Activated naive CD4-positive, alpha-beta T cell (primary cell): ENCODE data around the gene ZNF177.
A peak's percentile ranks its signal among the peaks of the same experiment; 100 is the strongest.
"Not testable (repeated sequence)": the region's sequence is repeated elsewhere in the genome, so short reads cannot be mapped to it uniquely, and the experiment has no call there.

Experiments used
- DNase-seq, 4 experiments: peaks; one replicate each; lab custom pipeline; 2025; lab: John Stamatoyannopoulos, UW

ZNF177 gene

DNA sequence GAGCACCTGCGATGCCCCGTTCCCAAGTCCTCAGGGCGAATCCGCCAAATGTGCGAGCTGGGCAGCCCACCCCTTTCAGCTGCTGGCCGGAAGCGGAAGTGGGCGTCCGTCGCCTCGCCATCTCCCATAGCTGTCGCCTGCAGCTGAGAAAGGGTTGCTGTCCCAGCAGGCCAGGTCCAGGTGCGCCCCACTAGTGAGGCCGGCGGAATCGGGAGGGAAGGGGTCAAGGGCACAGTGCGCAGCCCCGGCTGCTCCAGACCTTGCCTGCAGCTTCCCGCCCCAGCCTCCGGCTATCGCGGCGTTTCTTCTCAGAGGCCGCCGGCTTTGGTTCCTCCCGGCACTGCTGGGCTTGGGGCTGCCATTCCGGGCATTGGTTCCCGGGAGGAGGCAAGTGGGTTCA is at the start of gene ZNF177:
TSS of gene ZNF177 (plus strand) at position 109 of the 400 bp plus-strand sequence. CDS start 15,299 bp downstream, outside the sequence.
- DNase-seq = no peak

DNA sequence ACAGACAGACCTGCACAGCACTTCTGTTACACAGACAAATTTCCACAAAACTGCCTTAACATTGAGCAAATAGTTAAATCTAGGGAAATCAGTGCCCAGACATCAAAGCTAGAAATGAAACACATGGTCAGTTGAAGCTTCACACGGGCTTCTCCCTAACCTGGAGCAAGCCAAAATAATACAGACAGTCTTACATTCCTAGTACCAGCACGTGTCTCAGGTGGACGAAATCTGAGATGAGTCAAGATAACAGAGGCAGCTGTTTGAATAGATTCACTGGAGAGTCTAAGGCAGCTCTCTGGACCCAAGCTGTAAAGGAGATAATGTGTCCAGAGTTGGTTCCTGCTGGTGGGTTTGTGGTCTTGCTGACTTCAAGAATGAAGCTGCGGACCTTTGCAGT is 49.1 kb upstream of the ZNF177 start:
- no peak for DNase-seq

DNA sequence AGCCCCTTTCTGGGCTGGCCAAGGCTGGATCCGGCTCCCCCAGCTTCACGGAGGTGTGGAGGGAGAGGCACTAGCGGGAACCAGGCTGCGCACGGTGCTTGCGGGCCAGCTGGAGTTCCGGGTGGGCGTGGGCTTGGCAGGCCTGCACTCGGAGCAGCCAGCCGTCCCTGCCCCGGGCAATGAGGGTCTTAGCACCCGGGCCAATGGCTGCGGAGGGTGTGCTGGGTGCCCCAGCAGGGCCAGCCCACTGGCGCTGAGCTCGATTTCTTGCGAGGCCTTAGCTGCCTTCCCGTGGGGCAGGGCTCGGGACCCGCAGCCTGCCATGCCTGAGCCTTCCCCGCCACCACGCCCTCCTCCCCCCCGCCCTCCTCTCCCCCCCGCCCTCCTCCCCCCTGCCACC is 41.5 kb upstream of the ZNF177 start:
- DNase-seq = no peak

DNA sequence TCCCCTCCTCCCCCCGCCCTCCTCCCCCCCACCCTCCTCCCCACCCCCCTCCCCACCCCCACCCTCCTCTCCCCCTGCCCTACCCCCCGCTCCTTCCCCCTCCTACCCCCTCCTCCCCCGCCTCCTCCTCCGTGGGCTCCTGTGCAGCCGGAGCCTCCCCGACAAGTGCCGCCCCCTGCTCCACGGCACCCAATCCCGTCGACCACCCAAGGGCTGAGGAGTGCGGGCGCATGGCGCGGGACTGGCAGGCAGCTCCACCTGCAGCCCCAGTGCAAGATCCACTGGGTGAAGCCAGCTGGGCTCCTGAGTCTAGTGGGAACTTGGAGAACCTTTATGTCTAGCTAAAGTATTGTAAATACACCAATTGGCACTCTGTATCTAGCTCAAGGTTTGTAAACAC is 41.1 kb upstream of the ZNF177 start:
- not testable (repeated sequence) for DNase-seq

DNA sequence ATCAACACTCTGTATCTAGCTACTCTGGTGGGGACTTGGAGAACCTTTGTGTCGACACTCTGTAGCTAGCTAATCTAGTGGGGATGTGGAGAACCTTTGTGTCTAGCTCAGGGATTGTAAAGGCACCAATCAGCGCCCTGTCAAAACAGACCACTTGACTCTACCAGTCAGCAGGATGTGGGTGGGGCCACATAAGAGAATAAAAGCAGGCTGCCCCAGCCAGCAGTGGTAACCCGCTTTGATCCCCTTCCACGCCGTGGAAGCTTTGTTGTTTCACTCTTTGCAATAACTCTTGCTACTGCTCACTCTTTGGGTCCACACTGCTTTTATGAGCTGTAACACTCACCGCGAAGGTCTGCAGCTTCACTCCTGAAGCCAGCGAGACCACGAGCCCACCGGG is 40.6 kb upstream of the ZNF177 start:
- not testable (repeated sequence) for DNase-seq

DNA sequence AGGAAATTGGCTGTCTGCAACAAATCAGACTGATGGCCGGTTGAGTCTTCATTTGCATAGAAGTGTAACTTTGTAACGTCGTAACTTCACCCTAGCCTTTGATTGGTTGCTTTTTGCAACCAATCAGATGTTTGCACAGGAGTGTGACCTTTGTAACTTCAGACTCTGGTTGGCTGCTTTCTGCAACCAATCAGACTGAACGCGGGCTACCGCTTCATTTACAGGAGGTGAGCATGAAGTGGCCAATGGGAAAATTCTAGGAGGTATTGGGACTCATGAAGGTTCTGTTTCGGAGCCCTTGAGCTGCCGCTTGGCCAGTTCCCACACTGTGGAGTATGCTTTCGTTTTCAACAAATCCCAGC is 39.3 kb upstream of the ZNF177 start:
- DNase-seq = peak in 1 of 4 experiments; percentile 32

DNA sequence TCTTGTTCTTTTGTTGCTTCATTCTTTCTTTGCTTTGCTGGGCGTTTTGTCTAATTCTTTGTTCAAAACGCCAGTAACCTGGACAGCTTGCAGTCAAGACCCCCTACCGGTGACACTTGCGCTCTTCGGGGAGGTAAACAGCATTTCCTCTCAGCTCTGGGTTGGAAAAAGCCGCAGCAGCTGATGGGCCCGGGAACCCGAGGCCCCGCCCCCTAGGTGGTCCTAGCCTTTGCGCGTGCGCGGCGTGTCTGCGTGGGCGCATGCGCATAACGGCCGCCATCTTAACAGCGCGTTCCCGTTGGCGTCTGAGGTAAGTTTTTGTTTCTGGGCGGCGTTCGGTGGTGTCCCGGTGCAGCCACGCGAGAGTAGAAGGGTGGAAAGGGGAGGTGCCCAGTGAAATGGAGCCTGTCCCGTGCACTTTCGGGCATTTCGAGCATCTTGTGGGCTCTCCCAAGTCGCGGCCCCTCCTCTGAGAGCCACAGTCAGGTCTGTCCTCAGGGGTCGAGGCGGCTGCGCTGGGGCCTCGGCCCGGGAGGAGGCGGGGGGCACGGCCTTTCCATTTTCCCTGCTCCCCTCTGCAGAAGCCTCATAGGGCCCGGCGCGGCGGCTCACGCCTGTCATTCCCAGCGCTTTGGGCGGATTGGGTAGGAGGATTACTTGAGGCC is 38.8 kb upstream of the ZNF177 start, which contains the start of gene ZNF559:
TSS of gene ZNF559 (plus strand) at position 261 of the 665 bp plus-strand sequence. CDS start 14,371 bp downstream, outside the sequence.
- peak; percentile 92 to 96 (median 96) for DNase-seq

DNA sequence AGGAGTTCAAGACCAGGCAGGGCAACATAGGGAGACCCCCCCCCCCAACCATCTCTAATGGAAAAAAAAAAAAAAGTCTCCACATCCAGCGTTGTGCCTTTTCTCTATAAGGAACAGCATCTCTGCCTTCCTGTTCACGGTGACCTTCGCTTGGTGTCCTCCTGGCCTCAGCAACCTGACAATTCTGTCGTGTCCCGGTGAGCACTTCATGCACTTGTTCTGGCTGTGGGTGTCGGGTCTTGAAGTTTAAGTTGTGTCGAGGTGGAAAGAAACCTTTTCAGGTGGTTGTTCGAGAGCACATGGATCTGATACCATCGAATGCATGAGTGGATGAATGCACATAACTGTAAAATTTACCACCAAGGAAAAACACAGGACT is 38.2 kb upstream of the ZNF177 start:
- no peak for DNase-seq

DNA sequence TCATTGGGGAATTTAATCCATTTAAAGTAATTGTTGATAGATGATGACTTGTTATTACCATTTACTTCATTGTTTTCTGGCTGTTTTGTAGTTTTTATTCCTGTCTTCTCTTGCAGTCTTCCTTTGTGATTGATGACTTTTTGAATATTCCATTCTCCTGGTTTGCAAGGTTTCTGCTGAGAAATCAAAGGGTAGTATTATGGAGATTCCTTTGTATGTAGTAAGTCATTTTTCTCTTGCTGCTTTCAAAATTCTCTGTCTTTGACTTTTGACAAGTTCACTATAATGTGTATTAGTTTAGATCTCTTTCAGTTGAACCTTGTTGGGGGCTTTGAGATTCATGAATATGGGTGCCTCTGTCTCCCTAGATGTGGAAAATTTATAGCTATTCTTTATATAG is 32.8 kb upstream of the ZNF177 start:
- DNase-seq = no peak

DNA sequence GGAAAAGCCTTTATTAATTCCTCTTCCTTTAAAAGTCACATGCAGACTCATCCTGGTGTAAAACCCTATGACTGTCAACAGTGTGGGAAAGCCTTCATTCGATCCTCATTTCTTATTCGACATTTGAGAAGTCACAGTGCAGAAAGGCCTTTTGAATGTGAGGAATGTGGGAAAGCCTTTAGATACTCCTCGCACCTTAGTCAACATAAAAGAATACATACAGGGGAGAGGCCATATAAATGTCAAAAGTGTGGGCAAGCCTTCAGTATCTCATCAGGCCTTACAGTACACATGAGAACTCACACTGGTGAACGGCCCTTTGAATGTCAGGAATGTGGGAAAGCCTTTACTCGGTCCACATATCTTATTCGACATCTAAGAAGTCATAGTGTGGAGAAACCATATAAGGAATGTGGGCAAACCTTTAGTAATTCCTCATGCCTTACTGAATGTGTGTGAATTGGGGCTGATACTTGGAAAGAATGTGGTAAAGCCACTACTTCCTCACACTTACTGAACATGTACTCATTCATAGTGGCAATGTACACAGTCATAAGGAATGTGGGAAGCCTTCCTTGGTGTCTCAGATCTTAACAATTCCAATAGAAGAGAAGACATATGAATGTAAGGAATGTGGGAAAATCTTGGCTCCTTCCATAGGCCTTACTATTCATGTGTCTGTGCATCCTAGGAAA is 20.1 kb upstream of the ZNF177 start:
- no peak for DNase-seq

DNA sequence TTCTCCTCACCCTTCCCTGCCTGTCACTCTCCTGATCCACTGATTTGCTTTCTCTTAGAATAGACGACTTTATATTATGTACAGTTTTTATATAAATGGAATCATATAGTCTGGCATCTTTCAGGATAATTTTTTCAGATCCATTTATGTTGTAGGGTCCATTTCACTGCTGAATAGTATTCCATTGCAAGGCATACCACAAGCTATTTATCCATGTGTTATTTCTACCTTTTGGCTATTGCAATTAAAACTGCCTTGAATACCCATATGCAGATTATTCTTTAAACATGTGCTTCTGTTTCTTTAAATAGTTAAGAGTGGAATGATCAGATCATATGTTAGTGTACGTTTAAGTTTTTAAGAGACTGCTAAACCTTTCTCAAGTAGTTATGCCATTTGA is 17.8 kb upstream of the ZNF177 start:
- DNase-seq = no peak

DNA sequence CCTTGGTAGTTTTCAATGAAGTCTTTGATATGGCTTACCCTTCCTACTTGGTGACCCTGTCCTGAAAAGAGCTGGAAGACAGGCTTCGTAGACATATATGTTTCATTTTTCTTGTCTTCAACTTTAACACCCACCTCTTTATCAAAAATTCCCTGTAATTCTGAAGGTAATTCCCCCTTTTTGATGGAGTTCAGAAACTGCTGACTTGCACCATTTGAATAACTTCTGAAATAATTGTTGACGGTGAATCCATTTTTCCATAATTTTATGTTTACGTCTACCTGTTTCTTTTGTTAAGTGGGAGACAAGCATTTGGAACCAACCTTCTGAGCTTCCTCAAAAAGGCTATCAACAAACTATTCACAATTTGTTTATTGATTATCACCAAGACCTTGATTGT is 14.6 kb upstream of the ZNF177 start:
- DNase-seq = no peak

DNA sequence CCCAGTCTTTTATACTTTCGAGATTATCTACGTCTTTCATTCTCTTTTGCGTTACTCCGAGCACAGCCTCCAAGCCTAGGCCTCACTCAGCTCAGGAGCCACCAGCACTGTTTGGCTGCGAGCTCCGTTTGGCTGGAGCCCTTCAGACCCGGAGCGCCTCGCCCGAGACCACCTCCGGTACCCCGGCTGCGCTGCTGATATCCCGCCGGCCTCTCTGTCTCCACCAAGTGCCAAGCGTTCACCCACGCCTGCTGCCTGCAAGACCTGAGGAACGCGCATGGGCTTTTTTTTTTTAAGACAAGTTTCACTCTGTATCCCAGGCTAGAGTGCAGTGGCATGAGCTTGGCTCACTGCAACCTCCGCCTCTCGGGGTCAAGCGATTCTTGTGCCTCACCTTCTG is 14.1 kb upstream of the ZNF177 start:
- DNase-seq = no peak

DNA sequence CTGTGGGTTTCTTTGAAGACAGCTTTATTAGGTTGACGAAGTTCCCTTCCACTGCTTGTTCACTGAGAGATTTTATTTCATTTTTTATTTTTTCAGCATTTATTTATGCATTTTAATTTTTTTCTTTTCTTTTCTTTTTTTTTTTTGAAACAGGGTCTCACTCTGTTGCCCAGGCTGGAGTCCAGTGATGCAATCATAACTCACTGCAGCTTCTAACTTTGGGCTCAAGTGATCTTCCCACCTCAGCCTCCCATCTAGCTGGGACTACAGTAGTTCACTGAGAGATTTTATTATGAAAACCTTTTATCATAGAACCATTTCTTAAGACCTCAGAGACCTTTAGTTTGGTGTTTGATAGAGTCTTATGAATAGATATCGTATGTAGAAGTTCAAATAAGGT is 10.3 kb upstream of the ZNF177 start:
- no peak for DNase-seq

DNA sequence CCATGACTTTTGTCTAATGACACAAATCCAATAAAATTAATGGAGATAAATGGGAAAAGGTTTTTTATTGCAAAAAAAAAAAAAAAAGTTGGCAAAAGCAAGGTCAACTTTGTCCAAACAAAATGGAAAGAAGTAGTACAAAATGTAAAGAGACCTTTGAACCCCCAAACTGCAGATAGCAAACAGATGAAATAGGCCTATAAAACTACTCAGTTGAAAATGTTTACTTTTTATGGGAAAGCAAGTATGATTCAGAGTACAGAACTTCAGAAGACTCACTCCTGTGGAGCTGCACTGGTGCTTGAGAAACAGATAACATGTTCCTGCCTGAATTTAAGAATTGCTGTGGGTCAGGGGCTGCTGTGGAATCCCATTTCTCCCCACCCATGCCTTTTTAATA is 9.8 kb upstream of the ZNF177 start:
- DNase-seq = no peak

DNA sequence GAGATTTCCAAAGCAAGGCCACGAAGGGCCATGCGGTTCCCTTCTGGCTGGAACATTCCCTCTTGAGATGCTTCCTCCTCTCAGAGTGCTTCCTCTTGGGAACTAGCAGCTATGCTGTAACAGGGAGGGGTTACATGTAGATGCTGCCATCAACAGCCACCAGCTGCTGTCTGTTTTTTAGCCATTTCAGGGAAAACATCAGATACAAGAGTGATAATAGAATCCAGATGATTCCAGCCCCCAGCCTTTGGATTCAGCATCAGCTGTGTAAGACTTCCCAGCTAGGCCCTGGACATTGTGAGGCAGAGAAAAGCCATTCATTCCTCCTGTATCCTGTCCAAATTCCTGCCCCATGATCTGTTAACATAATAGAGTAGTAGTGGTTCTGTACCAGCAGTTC is 8.2 kb upstream of the ZNF177 start:
- no peak for DNase-seq

DNA sequence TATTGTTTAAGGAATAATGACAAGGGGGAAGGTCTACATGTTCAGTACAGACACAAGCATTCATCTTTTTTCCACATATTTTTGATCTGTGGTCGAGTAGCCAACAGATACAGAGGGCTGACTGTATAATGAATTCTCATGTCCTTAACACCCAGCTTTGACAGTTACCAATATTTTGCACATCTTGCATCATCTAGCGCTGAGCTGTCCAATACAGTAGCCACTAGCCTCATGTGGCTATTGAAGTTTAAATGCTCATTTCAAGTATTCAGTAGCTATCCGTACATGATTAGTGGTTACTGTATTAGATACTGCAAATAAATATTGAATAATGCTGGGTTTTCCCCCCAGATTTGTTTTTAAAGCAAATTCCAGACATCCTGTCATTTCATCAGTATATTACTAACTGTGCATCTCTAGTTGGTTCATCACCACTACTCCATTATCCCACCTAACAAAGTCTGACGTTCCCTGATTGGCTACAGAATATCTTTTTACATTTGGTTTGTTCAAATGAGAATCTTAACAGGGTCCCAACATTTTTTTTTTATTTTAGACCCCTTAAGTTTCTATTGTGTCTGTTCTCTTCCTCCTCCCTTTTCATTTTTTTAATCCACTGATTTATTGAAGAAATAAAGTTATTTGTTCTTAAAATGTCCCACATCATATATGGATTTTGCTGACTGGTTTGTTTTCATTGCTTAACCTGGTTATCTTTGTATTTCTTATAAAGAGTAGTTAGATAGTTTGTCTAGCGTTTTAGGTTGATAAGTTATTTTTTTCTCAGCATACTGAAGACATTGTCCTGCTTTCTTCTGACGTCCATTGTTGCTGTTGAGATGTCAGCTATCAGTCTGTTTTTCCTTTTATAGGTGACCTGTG is 8.2 kb downstream of the ZNF177 start:
- no peak for DNase-seq

DNA sequence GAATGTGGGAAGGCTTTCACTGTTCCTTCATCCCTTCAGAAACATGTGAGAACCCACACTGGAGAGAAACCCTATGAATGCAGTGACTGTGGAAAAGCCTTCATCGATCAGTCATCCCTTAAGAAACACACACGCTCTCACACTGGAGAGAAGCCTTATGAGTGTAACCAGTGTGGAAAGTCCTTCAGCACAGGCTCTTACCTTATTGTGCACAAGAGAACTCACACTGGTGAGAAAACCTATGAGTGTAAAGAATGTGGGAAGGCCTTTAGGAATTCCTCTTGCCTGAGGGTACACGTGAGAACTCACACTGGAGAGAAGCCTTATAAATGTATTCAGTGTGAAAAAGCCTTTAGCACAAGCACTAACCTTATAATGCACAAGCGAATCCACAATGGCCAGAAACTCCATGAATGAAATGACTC is 18.6 kb downstream of the ZNF177 start:
- no peak for DNase-seq

DNA sequence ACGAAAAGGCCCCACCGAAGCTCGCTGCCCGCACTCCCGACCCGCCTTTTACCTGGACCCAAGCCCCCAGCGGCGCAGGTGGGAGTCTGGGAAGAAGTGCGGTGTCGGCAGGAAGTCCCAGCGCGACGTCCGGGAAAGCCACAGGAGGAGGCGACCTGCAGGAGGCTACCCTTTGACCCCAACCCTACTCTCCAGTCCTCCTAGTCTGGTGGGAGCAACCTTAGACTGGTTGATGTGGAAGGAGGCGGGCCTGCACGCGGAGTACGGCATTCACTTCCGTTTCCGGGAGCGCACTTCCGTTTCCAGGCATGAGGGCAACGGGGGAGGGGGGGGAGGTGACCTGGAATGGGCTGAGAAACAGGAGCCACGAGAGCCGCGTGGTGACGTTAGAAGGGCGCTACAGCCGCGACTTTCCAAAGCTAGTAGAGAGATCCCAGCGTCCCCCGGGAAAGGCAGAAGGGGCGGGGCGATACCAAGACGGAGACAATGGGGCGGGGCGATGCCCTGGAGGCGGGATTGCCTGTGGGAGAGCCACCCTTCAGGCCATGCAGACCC is 44.1 kb downstream of the ZNF177 start:
- DNase-seq = peak in 2 of 4 experiments; percentile 3

DNA sequence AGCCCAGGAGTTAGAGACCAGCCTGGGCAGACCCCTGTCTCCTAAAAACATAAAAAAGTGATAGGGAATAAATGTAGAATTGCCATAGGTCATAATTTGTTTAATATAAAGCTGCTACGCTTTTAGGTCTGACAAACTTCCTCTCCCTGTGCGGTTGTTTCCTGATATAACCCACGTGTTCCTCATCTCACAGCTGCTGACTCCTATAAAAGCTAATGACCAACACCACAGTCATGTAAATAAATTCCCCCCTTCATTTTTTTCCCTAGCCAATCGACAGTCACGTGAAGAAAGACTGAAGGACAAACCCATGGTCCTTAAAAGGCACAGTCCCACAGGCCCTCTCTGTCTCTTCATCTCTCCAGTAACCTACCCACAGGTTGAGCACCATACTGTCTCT is 45.0 kb downstream of the ZNF177 start:
- DNase-seq = no peak

DNA sequence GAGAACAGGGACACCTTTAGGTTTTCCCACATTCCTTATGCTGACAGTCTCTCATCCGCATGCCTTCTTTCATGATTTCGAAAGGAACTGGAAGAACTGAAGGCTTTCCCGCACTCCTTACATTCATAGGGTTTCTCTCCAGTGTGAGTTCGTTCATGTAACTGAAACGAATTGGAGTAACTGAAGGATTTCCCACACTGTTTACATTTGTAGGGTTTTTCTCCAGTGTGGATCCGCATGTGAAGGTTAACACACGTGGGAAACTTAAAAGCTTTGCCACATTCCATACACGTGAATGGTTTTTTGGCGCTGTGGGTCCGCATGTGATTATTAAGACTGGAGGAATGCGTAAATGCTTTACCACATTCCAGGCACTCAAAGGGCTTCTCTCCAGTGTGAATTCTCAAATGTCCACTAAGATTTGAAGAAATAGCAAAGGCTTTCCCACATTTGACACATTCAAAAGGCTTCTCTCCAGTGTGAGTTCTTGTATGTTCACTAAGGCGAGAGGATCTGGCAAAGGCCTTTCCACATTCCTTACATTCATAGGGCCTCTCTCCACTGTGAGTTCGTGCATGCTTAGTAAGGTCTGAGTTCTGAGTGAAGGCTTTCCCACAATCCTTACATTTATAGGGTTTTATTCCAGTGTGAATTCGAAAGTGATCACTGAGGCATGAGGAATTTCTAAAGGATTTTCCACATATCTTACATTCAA is 50.6 kb downstream of the ZNF177 start:
- no peak for DNase-seq

DNA sequence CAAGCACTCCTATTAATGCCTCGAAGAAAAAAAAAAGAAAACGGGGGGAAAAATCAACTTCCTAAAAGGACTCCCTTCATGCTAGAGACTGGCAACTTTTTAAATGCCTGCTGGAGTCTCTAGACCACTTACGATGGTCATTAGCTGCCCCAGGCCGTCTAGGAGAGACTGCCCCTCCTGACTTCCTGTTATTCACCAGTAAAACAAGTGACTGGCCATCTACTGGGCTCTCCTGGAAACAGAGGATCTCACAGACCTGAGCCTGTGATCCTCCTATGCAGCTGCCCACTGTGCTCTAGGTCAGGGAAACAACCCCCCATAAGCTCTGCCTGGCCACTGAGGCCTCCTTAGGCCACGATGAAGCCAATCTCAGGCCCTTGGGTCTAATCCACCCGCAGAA is 65.1 kb downstream of the ZNF177 start:
- no peak for DNase-seq
